HepG2 (cell line): ENCODE data around the gene YIF1B. TPM values are rescaled to one million over a fixed set of nuclear protein-coding genes. Genes with fewer than 3 reads are reported as not detected.

ENCODE experiments used
- ATAC-seq: fragments of 200-7000 bp; cut with Tn5 transposase; 3 replicates; pipeline ENCODE4 v1.9.1; 2020; ENCODE audit warnings: mild to moderate bottlenecking, moderate library complexity
- BruUV-seq: library from RNA; stranded (reverse); fragments of 400-500 nt; replicated peaks from 2 replicates; lab custom pipeline; 2021; lab: Mats Ljungman, UMichigan
- CTCF ChIA-PET: fragments of 300-600 bp; formaldehyde crosslinking; extraction: SDS; loops from one replicate; lab custom pipeline; 2021; ENCODE audit warnings: low total read pairs, inconsistent platforms, low intra/inter-chr PET ratio; lab: Yijun Ruan, JAX
- POLR2A ChIA-PET: fragments of 350-600 bp; sonication (Branson Sonifier 250); formaldehyde crosslinking; loops from one replicate; lab custom pipeline; 2020; ENCODE audit warnings: antibody characterized with exemption, inconsistent platforms; lab: Yijun Ruan, JAX
- DNase-seq: peaks from one replicate; pipeline ENCODE4 v3.0.0-alpha.2; 2015; ENCODE audit warnings: low spot score
- FAIRE-seq: peaks from 3 replicates; lab custom pipeline; 2011; peaks lifted over from hg19 to GRCh38; lab: Jason Lieb, UNC
- H2AFZ ChIP-seq: one replicate; pipeline ENCODE4 v1.6.1; 2011; ENCODE audit warnings: low read length, inconsistent platforms
- H3K27ac ChIP-seq: fragments of 300-600 bp; 3 replicates; pipeline ENCODE4 v1.8.0; 2011; ENCODE audit warnings: mixed run types, mild to moderate bottlenecking, mixed read lengths, low read length, inconsistent platforms; ENCODE audit not compliant: insufficient read depth; ENCODE audit errors: extremely low read length
- H3K27me3 ChIP-seq, 2 experiments: fragments of 200-600 bp in 1 of 2; 2 replicates in 1 of 2; 3 replicates in 1 of 2; pipeline versions ENCODE4 v1.6.0 to v1.8.0; 2011; ENCODE audit warnings: low read length in 2 of 2, mild to moderate bottlenecking in 2 of 2, moderate library complexity in 2 of 2, inconsistent platforms in 1 of 2; ENCODE audit not compliant: insufficient read depth in 2 of 2, control insufficient read depth in 1 of 2
- H3K36me3 ChIP-seq, 2 experiments: fragments of 200-600 bp in 1 of 2; replicated peaks in 1 of 2; 2 replicates in 1 of 2; 3 replicates in 1 of 2; pipeline versions ENCODE4 v1.5.1 to v1.8.0; 2011; ENCODE audit warnings: low read length in 2 of 2, inconsistent platforms in 1 of 2; ENCODE audit not compliant: insufficient read depth in 2 of 2, control insufficient read depth in 1 of 2
- H3K4me1 ChIP-seq: 2 replicates; pipeline ENCODE4 v1.5.1; 2012; ENCODE audit warnings: low read length, inconsistent platforms; ENCODE audit not compliant: insufficient read depth
- H3K4me2 ChIP-seq: 2 replicates; pipeline ENCODE4 v1.6.0; 2011; ENCODE audit warnings: low read depth, low read length, inconsistent platforms
- H3K4me3 ChIP-seq, 3 experiments: fragments of 200-600 bp in 1 of 3; sonication (generic), shearing (Covaris generic) in 1 of 3; replicated peaks in 1 of 3; 2 replicates each; pipeline ENCODE4 v1.5.1; 2011 to 2016; ENCODE audit warnings: low read length in 3 of 3, inconsistent platforms in 2 of 3, low read depth in 2 of 3, mild to moderate bottlenecking in 2 of 3, control low read depth in 1 of 3, mixed read lengths in 1 of 3; ENCODE audit not compliant: insufficient read depth in 1 of 3
- H3K79me2 ChIP-seq: one replicate; pipeline ENCODE4 v1.6.1; 2011; ENCODE audit warnings: low read length, inconsistent platforms; ENCODE audit not compliant: insufficient read depth
- H3K9ac ChIP-seq: 2 replicates; pipeline ENCODE4 v1.6.0; 2011; ENCODE audit warnings: mild to moderate bottlenecking, low read depth, low read length, inconsistent platforms; ENCODE audit not compliant: insufficient read depth
- H3K9me3 ChIP-seq: 2 replicates; pipeline ENCODE4 v1.5.1; 2012; ENCODE audit warnings: mild to moderate bottlenecking, low read length
- H4K20me1 ChIP-seq: 2 replicates; pipeline ENCODE4 v1.6.0; 2011; ENCODE audit warnings: inconsistent platforms, mild to moderate bottlenecking, low read length, moderate library complexity; ENCODE audit not compliant: insufficient read depth
- ATF7 ChIP-seq, 2 experiments: fragments of 450-650 bp in 1 of 2; sonication (generic) in 1 of 2; formaldehyde crosslinking in 1 of 2; IDR thresholded peaks; 2 replicates each; pipeline versions ENCODE4 v1.4.0 to v1.6.1; 2016 to 2020; ENCODE audit warnings: antibody characterized with exemption in 1 of 2, mild to moderate bottlenecking in 1 of 2, missing genetic modification reagents in 1 of 2
- NFE2L1 ChIP-seq: sonication (generic); formaldehyde crosslinking; IDR thresholded peaks from 2 replicates; pipeline ENCODE4 v1.4.0; 2020; ENCODE audit warnings: missing genetic modification reagents, mild to moderate bottlenecking, borderline replicate concordance
- NFRKB ChIP-seq: fragments of 450-650 bp; IDR thresholded peaks from 2 replicates; pipeline ENCODE4 v1.6.1; 2017
- SKIL ChIP-seq: sonication (generic); formaldehyde crosslinking; IDR thresholded peaks from 2 replicates; pipeline ENCODE4 v1.8.0; 2022; ENCODE audit warnings: missing genetic modification reagents, mild to moderate bottlenecking, moderate library complexity, borderline replicate concordance
- ZBTB43 ChIP-seq: sonication (generic); formaldehyde crosslinking; conservative IDR thresholded peaks from 2 replicates; pipeline ENCODE4 v1.4.0; 2020; ENCODE audit warnings: missing genetic modification reagents
- ZNF24 ChIP-seq: fragments of 450-650 bp; IDR thresholded peaks from 2 replicates; pipeline ENCODE4 v1.6.1; 2017; ENCODE audit warnings: antibody characterized with exemption, mild to moderate bottlenecking
- WGBS: methylation state at CpG from one replicate; pipeline ENCODE4 v1.1.6; 2017; ENCODE audit warnings: low lambda C conversion rate; 5-methylcytosine and 5-hydroxymethylcytosine counted together
- in situ Hi-C: cut with HindIII; loops from 2 replicates; pipeline ENCODE4 v1.10.0; 2017; ENCODE audit warnings: low pct_unique_long_range_greater_than_20kb; ENCODE audit not compliant: extremely low pct_ligation_motif_present
- intact Hi-C: fragments of 100-400 bp; cut with micrococcal nuclease; formaldehyde crosslinking; loops from one replicate; pipeline ENCODE4 v1.10.0; 2022; ENCODE audit not compliant: unreplicated experiment
- polyA plus RNA-seq, 8 experiments: library from polyadenylated mRNA; depleted of rRNA in 3 of 8; stranded (reverse) in 7 of 8; unstranded in 1 of 8; fragments of >200 nt; fragmentation: Illumina TruSeq in 4 of 8; extraction: Trizol in 4 of 8; gene quantifications; 2 replicates each; pipeline versions ENCODE4 v1.2.1 to v1.2.3, GENCODE V29; 2011 to 2016; ENCODE audit warnings: low read depth in 4 of 8, missing spikeins in 1 of 8, mixed read lengths in 1 of 8; ENCODE audit not compliant: insufficient read depth in 1 of 8
- total RNA-seq, 5 experiments: library from RNA; depleted of rRNA; stranded (reverse); fragments of >200 nt; fragmentation: Illumina TruSeq; extraction: Trizol; gene quantifications; 2 replicates each; pipeline ENCODE4 v1.2.3, GENCODE V29; 2016; ENCODE audit warnings: low read depth in 1 of 5
- TF ChIP-seq, protein P1 (sequence below): sonication (generic); formaldehyde crosslinking; conservative IDR thresholded peaks from 2 replicates; pipeline ENCODE4 v1.4.0; 2020; ENCODE audit warnings: missing genetic modification reagents

Gene YIF1B
- total and polyA plus RNA-seq, 2 of the 13 experiments (the other 11 are each of a cell fraction or from before 2014, with no cell fraction given) = 41.4 to 85.2 TPM

- ATAC-seq = no peak
- Histone ChIP-seq H3K36me3 (no peaks in the 10 kb centered on the region), H3K79me2 (no peaks in the 10 kb centered on the region), H4K20me1 (no peaks in the 10 kb centered on the region), H2AFZ (no peak overlapping the region), H3K4me2 (no peak overlapping the region), H3K9me3 (no peaks in the 10 kb centered on the region), H3K4me3 (no peak overlapping the region), H3K27me3 (no peaks in the 10 kb centered on the region; a peak in 1 of 5 replicates), H3K27ac (no peak overlapping the region), H3K9ac (no peak overlapping the region), H3K4me1 (peaks cover 14% of the 10 kb centered on the region)
- no TSS peak for BruUV-seq
- WGBS = 58% methylated on average over 17 of the region's 17 CpGs
- in situ Hi-C loops = no loop called here
- ChIA-PET POLR2A (no interaction called here), CTCF (no interaction called here)
- TF ChIP-seq, protein P1, sequence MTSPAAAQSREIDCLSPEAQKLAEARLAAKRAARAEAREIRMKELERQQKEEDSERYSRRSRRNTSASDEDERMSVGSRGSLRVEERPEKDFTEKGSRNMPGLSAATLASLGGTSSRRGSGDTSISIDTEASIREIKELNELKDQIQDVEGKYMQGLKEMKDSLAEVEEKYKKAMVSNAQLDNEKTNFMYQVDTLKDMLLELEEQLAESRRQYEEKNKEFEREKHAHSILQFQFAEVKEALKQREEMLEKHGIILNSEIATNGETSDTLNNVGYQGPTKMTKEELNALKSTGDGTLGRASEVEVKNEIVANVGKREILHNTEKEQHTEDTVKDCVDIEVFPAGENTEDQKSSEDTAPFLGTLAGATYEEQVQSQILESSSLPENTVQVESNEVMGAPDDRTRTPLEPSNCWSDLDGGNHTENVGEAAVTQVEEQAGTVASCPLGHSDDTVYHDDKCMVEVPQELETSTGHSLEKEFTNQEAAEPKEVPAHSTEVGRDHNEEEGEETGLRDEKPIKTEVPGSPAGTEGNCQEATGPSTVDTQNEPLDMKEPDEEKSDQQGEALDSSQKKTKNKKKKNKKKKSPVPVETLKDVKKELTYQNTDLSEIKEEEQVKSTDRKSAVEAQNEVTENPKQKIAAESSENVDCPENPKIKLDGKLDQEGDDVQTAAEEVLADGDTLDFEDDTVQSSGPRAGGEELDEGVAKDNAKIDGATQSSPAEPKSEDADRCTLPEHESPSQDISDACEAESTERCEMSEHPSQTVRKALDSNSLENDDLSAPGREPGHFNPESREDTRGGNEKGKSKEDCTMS (CRISPR knock-in tag) = no peak
- no peak for TF ChIP-seq ZBTB43 (CRISPR knock-in tag)
- no peak for TF ChIP-seq NFE2L1 (CRISPR knock-in tag)
- no peak for TF ChIP-seq NFRKB
- TF ChIP-seq SKIL (CRISPR knock-in tag) = no peak
- no peak for TF ChIP-seq ZNF24
- no peak for TF ChIP-seq ATF7 (IDR thresholded peaks at IDR 0.05)
- no peak for TF ChIP-seq ATF7 (CRISPR knock-in tag; IDR thresholded peaks at IDR 0.05)
- intact Hi-C loops = no loop called here
- FAIRE-seq = no peak
- DNase-seq = no peak
Measured at GRCh38 chr19:38280030-38280921, 35.5 kb downstream of the YIF1B start.
